Upper lobe of left lung (tissue), 4 donors: ENCODE data around the gene ROCK2.

ENCODE experiments used
- POLR2A ChIP-seq, 4 donors: fragments of 450-650 bp; IDR thresholded peaks; one replicate each; pipeline ENCODE4 v1.5.1; 2016 to 2017; ENCODE audit warnings: antibody characterized with exemption in 4 of 4, mild to moderate bottlenecking in 2 of 4
- POLR2AphosphoS5 ChIP-seq, 2 donors: sonication (generic); formaldehyde crosslinking; IDR thresholded peaks; one replicate each; pipeline ENCODE4 v1.5.1; 2017; ENCODE audit warnings: antibody characterized with exemption in 2 of 2
- TF ChIP-seq, protein P1 (sequence below), 6 experiments: fragments of 450-650 bp in 4 of 6; fragments of 200-600 bp in 2 of 6; sonication (generic) in 2 of 6; IDR thresholded peaks; one replicate each; pipeline ENCODE4 v1.5.1; 2016 to 2019; ENCODE audit warnings: antibody characterized with exemption in 6 of 6

DNA sequence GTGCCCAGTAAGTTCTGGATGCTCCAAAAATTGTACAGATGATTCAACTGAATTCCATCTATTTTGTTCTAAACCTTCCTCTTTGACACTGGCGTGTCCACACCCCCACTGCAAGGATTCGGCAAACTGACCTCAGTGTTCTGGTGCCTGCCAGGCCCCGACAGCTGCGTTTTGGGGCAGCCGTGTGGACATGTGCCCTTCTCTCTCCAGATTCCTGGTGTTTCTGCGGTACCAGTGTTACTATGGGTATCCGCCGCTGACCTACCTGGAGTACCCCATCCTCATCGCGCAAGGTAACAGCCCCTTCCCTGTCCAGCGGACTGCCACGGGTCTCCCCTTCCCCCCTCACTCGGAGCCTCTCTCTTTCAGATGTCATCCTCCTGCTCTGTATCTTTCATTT, 184.2 kb downstream of the ROCK2 start:
- TF ChIP-seq POLR2AphosphoS5 (IDR thresholded peaks at IDR 0.05), result no peak
- no peak for TF ChIP-seq POLR2A (IDR thresholded peaks at IDR 0.05)
- TF ChIP-seq, protein P1, sequence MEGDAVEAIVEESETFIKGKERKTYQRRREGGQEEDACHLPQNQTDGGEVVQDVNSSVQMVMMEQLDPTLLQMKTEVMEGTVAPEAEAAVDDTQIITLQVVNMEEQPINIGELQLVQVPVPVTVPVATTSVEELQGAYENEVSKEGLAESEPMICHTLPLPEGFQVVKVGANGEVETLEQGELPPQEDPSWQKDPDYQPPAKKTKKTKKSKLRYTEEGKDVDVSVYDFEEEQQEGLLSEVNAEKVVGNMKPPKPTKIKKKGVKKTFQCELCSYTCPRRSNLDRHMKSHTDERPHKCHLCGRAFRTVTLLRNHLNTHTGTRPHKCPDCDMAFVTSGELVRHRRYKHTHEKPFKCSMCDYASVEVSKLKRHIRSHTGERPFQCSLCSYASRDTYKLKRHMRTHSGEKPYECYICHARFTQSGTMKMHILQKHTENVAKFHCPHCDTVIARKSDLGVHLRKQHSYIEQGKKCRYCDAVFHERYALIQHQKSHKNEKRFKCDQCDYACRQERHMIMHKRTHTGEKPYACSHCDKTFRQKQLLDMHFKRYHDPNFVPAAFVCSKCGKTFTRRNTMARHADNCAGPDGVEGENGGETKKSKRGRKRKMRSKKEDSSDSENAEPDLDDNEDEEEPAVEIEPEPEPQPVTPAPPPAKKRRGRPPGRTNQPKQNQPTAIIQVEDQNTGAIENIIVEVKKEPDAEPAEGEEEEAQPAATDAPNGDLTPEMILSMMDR (IDR thresholded peaks at IDR 0.05), result no peak
